ENCODE results near the gene FERMT3. TPM values are rescaled to one million over a fixed set of nuclear protein-coding genes. Genes with fewer than 3 reads are reported as not detected.

FERMT3 gene
- total and polyA plus RNA-seq, 2 of the 13 experiments (the other 11 are each of a cell fraction or from before 2014, with no cell fraction given): 0.29 TPM; not detected in 1

- TF ChIP-seq ZBTB40 (IDR thresholded peaks at IDR 0.05): no peak
- TF ChIP-seq ZBTB40 (CRISPR knock-in tag; IDR thresholded peaks at IDR 0.05): no peak
- TF ChIP-seq KMT2A (CRISPR knock-in tag; IDR thresholded peaks at IDR 0.05): no peak
- TF ChIP-seq EED (CRISPR knock-in tag; IDR thresholded peaks at IDR 0.05): no peak
- TF ChIP-seq AGO1 (IDR thresholded peaks at IDR 0.05; ENCODE audit: low read depth, low read length, poor library complexity, severe bottlenecking): no peak
- no peak for TF ChIP-seq SKIL (CRISPR knock-in tag; IDR thresholded peaks at IDR 0.05; ENCODE audit: borderline replicate concordance)
- no peak for TF ChIP-seq ZBTB38 (CRISPR knock-in tag; IDR thresholded peaks at IDR 0.05)
- TF ChIP-seq ZNF557 (CRISPR knock-in tag; IDR thresholded peaks at IDR 0.05): no peak
- TF ChIP-seq NFIB (CRISPR knock-in tag; IDR thresholded peaks at IDR 0.05; ENCODE audit: borderline replicate concordance): no peak
- TF ChIP-seq ZNF329 (CRISPR knock-in tag; IDR thresholded peaks at IDR 0.05; ENCODE audit: low read depth): no peak
- TF ChIP-seq SIX1 (CRISPR knock-in tag; IDR thresholded peaks at IDR 0.05; ENCODE audit: borderline replicate concordance): no peak
- no peak for TF ChIP-seq CBFB (CRISPR knock-in tag; IDR thresholded peaks at IDR 0.05)
- TF ChIP-seq SNAPC5 (CRISPR knock-in tag; IDR thresholded peaks at IDR 0.05; ENCODE audit: borderline replicate concordance): no peak
- TF ChIP-seq TAF15 (IDR thresholded peaks at IDR 0.05; ENCODE audit: low read depth, low read length, poor library complexity, severe bottlenecking): no peak
- TF ChIP-seq PATZ1 (CRISPR knock-in tag; IDR thresholded peaks at IDR 0.05): peak; percentile 80
- no peak; the same call in 1 of the 2 replicates for TF ChIP-seq YEATS2 (CRISPR knock-in tag; IDR thresholded peaks at IDR 0.05; ENCODE audit: borderline replicate concordance)
- no peak for TF ChIP-seq ZNF746 (CRISPR knock-in tag; IDR thresholded peaks at IDR 0.05)
Measured at GRCh38 chr11:64226507-64227051, 20.1 kb downstream of the FERMT3 start (continued).
